ENCODE measurements around the gene NUP85.
"Not testable (repeated sequence)": the region's sequence is repeated elsewhere in the genome, so short reads cannot be mapped to it uniquely, and the experiment has no call there.

The NUP85 gene

GRCh38 chr17:75205037-75205792 is at the start of gene NUP85:
TSS of gene NUP85 (plus strand) at chr17:75205679. CDS start at chr17:75205762, 83 bp downstream.
- DNase-seq (ENCODE audit: low spot score), result peak; percentile 99

- DNase-seq (ENCODE audit: low spot score), result not testable (repeated sequence)
Measured at GRCh38 chr17:75158480-75158879, 47.0 kb upstream of the NUP85 start.

- DNase-seq (ENCODE audit: low spot score), result no peak
Measured at GRCh38 chr17:75159196-75160031, 46.1 kb upstream of the NUP85 start.

GRCh38 chr17:75160211-75160610 is 45.3 kb upstream of the NUP85 start:
- DNase-seq (ENCODE audit: low spot score), result no peak

DNA sequence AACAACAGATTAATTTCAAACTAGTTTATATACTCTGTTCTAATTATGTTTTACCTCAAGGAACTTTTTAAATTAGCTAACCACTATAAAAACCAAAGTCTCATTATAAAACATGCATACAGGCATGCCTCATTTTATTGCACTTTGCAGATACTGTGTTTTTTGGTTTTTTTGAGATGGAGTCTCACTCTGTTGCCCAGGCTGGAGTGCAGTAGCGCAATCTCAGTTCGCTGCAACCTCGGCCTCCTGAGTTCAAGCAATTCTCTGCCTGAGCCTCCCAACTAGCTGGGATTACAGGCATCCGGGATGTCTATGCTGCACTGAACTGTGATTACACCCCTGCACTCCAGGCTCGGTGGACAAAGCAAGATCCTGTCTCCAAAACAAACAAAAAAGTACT is 42.4 kb upstream of the NUP85 start:
- no peak for DNase-seq (ENCODE audit: low spot score)

GRCh38 chr17:75164606-75165005 is 40.9 kb upstream of the NUP85 start:
- not testable (repeated sequence) for DNase-seq (ENCODE audit: low spot score)

DNA sequence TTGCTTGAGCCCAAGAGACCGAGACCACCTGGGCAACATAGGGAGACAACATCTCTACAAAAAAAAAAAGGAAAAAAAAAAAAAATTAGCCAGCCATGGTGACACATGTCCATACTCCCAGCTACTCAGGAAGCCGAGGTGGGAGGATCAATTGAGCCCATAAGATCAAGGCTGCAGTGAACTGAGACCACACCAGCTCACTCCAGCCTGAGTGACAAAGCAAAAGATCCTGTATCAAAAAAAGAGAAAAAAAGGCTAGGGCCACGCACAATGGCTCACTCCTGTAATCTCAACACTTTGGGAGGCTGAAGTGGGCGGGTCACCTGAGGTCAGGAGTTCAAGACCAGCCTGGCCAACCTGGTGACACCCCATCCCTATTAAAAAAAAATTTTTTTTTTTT is 36.5 kb upstream of the NUP85 start:
- DNase-seq (ENCODE audit: low spot score), result no peak

GRCh38 chr17:75173526-75173925 is 32.0 kb upstream of the NUP85 start:
- no peak for DNase-seq (ENCODE audit: low spot score)

DNA sequence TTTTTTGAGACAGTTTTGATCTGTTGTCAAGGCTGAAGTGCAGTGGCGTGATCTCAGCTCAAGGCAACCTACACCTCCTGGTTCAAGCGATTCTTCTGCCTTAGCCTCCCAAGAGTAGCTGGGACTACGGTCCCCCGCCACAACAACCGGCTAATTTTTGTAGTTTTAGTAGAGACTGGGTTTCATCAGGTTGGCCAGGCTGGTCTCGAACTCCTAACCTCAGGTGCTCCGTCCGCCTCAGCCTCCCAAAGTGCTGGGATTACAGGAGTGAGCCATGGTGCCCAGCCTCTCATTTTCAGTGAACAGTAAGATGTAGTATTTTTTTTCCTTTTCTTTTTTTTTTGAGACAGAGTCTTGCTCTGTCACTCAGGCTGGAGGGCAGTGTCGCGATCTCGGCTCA is 30.5 kb upstream of the NUP85 start:
- DNase-seq (ENCODE audit: low spot score), result no peak

DNA sequence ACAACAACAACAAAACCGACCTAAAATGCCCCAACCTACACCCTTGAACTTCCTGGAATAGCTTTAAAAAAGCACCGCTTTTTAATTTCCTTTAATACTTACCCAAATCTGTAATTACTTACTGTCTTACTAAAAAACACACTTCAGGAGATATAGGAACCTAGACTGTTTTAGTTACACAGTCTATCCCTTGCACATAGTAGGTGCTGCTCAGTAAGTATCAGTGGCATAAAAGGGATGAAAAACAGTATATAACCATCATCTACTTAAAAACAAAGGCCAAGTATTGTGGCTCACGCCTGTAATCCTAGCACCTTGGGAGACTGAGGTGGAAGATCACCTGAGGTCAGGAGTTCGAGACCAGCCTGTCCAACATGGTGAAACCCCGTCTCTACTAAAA is 28.9 kb upstream of the NUP85 start:
- DNase-seq (ENCODE audit: low spot score), result no peak

DNA sequence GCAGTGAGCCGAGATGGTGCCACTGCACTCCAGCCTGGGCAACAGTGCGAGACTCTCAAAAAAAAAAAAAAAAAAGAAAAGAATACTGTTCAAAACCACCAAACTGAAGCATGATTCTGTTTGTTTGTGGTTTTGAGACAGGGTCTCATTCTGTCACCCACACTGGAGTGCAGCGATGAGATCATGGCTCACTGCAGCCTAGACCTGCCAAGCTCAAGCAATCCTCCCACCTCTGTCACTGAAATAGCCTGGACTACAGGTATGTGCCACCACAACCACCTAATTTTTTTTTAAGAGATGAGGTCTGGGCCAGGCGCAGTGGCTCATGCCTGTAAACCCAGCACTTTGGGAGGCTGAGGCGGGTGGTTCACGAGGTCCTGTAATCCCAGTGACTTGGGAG is 27.0 kb upstream of the NUP85 start:
- DNase-seq (ENCODE audit: low spot score), result no peak

DNA sequence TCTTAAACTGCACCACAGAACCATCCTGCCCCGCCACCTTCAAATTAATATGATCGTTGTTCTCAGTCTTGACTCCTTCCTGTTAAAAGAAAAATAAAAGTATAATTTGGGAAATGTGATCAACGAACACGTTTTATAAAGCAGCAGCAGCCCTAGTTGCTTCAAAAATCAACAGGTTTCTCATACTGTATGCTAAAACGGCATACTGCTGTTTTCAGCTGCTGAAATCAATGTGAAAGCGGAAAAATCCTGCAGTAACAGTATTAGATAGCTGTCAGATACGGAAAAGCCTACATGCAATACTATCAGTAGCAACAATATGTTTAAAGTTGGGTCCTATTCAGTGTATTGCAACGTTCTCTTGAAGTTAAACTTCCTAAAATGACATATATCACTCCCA is 24.4 kb upstream of the NUP85 start:
- DNase-seq (ENCODE audit: low spot score), result no peak

DNA sequence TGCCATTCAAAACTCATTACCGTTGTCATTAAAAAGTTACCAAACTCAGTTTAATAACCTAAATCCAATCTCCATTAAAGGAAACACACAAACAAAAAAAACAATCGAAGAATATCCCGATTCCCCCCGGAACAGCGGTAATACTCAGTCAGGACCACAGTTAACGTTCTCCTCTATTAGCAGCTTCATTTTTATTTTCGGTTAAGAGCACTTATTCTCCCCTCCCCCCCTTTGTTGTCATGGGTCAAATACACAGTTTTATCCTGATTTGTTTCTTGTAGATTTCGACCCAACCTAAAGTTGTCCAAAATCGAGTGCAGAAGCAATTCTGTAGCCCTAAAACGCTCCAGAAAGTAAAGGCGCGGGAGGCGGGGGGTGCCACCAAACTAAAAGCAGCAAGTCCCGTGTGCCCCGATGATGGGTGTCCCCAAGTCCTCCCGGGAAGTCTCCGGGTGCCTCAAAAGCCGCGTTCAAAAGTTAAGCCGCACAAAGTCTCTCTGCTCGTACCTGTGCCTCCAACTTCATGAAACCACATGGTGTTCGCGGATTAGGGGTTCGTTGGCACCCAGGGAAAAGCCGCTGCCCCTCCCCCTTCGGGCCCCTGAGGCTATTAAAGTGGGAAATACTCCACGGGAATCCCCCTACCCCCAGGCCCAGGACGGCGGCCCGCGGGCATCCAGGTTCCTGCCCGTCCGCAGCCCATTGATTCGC is 23.7 kb upstream of the NUP85 start:
- no peak for DNase-seq (ENCODE audit: low spot score)

- no peak for DNase-seq (ENCODE audit: low spot score)
Measured at GRCh38 chr17:75182319-75182568, 23.2 kb upstream of the NUP85 start.

- peak; percentile 99 for DNase-seq (ENCODE audit: low spot score)
Measured at GRCh38 chr17:75182569-75183436, 22.7 kb upstream of the NUP85 start, which contains the start of gene SUMO2. TSS of gene SUMO2 (minus strand) at chr17:75182959. CDS start at chr17:75182834, 125 bp downstream.

DNA sequence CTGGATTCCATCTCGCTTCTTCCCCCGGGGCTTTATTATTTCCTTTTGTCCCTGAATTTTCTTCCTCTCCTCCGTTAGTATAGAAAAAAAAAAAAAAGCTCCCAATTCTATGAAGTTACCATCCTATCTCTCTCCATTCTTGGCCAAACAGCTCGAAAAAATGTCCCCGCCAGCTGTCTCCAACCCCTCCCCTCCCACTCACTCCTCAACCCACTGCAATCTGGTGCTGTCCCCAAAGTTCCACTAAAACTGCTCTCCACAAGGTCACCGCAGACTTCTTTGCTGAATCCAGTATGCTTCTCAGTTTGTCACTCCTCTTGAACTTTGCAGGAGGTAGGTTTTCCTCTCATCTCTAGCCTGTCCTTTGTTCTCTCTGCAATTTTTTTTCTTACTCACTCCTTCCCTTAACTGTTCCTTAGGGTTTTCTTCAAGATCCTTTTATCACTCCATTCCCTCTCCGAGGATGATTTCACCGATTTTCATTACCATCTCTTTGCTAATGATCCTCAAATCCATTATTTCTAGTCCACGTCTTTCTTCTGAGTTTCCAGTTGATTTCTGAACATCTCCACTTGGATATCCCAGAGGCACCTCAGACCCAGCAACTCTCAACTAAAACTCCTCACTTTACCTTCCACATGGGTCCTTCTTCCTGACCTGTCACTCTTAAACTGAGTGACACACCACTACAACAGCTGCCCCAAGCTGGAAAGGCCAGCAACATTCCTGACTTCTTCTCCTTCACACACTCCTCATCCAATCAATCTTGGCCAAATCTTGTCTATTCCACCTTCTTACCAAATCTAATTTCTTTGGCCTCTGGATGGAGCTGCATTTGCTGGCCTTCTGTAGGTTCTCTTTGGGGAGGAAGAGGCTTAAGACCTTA is 21.2 kb upstream of the NUP85 start:
- no peak for DNase-seq (ENCODE audit: low spot score)

DNA sequence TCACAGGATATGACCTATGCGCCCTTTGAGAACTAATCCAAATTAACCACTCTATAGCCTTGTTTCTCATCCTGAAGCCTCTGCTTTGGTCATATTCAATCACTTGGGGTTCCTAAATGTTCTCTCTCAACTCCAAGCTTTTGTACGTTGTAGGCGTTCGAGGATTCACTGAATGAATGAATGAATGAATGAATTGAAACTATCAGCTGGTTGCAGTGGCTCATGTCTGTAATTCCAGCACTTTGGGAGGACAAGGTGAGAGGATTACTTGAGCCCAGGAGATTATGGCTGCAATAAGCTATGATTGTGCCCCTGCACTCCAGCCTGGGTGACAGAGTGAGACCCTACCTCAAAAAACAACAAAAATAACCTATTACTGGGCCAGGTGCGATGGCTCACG is 16.9 kb upstream of the NUP85 start:
- no peak for DNase-seq (ENCODE audit: low spot score)

- no peak for DNase-seq (ENCODE audit: low spot score)
Measured at GRCh38 chr17:75191584-75191983, 13.9 kb upstream of the NUP85 start.

GRCh38 chr17:75194879-75195278 is 10.6 kb upstream of the NUP85 start:
- no peak for DNase-seq (ENCODE audit: low spot score)

DNA sequence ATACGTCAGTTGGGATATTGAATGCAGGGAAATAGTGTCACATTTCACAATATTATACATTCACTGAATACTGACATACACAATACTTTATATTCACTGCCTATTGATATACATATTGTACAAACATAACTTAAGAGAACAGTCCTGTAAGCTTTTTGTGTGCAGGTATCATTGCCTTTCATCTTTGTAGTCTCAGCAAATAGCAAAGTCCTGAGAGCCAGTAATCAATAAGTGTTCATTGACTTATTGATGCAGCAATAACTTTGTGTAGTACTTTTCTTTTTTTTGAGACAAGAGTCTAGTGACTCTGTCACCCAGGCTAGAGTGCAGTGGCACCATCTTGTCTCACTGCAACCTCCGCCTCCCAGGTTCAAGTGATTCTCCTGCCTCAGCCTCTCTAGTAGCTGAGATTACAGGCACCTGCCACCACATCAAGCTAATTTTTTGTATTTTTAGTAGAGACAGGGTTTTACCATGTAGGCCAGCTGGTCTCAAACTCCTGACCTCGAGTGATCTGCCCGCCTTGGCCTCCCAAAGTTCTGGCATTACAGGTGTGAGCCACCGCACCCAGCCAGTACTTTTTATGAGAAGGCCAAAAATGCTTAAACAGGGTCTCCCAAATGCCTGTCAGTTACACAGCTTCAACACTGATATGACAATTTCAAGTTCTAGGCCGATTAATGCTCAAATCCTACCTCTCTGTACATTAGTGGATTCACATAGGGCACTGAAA is 5.4 kb upstream of the NUP85 start:
- DNase-seq (ENCODE audit: low spot score), result no peak
